HepG2 (cell line): Measurements from ENCODE around the gene SLC18A3. TPM values are rescaled to one million over a fixed set of nuclear protein-coding genes. Genes with fewer than 3 reads are reported as not detected.

ENCODE experiments used
- ATF1 ChIP-seq: IDR thresholded peaks from 2 replicates; pipeline ENCODE4 v1.6.1; 2016; ENCODE audit warnings: mild to moderate bottlenecking, control low read depth
- ATF6 ChIP-seq: sonication (generic); formaldehyde crosslinking; conservative IDR thresholded peaks from 2 replicates; pipeline ENCODE4 v1.4.0; 2020; ENCODE audit warnings: missing genetic modification reagents
- FLYWCH1 ChIP-seq: sonication (generic); formaldehyde crosslinking; IDR thresholded peaks from 2 replicates; pipeline ENCODE4 v1.8.1; 2023; ENCODE audit warnings: mild to moderate bottlenecking, missing genetic modification reagents
- HNF1B ChIP-seq: sonication (generic); formaldehyde crosslinking; IDR thresholded peaks from 2 replicates; pipeline ENCODE4 v1.5.1; 2020; ENCODE audit warnings: mild to moderate bottlenecking, moderate library complexity, missing genetic modification reagents
- HOMEZ ChIP-seq: IDR thresholded peaks from 2 replicates; pipeline ENCODE4 v1.6.1; 2016; ENCODE audit warnings: low read depth
- KMT2A ChIP-seq: sonication (generic); formaldehyde crosslinking; IDR thresholded peaks from 2 replicates; pipeline ENCODE4 v1.4.0; 2020; ENCODE audit warnings: missing genetic modification reagents
- PLSCR1 ChIP-seq: sonication (generic); formaldehyde crosslinking; IDR thresholded peaks from 2 replicates; pipeline ENCODE4 v1.5.0; 2020; ENCODE audit warnings: missing genetic modification reagents, mild to moderate bottlenecking, borderline replicate concordance
- PREB ChIP-seq: sonication (generic); formaldehyde crosslinking; IDR thresholded peaks from 2 replicates; pipeline ENCODE4 v1.4.0; 2020; ENCODE audit warnings: missing genetic modification reagents
- ZBTB3 ChIP-seq: sonication (generic); formaldehyde crosslinking; IDR thresholded peaks from 2 replicates; pipeline ENCODE4 v1.4.0; 2020; ENCODE audit warnings: low read depth, mild to moderate bottlenecking, moderate library complexity, missing genetic modification reagents, borderline replicate concordance
- ZMYM4 ChIP-seq: sonication (generic); formaldehyde crosslinking; IDR thresholded peaks from 2 replicates; pipeline ENCODE4 v1.8.1; 2023; ENCODE audit warnings: mild to moderate bottlenecking, missing genetic modification reagents
- ZNF383 ChIP-seq: sonication (generic); formaldehyde crosslinking; IDR thresholded peaks from 2 replicates; pipeline ENCODE4 v1.4.0; 2020; ENCODE audit warnings: missing genetic modification reagents, mild to moderate bottlenecking, borderline replicate concordance
- polyA plus RNA-seq, 8 experiments: library from polyadenylated mRNA; depleted of rRNA in 3 of 8; stranded (reverse) in 7 of 8; unstranded in 1 of 8; fragments of >200 nt; fragmentation: Illumina TruSeq in 4 of 8; extraction: Trizol in 4 of 8; gene quantifications; 2 replicates each; pipeline versions ENCODE4 v1.2.1 to v1.2.3, GENCODE V29; 2011 to 2016; ENCODE audit warnings: low read depth in 4 of 8, missing spikeins in 1 of 8, mixed read lengths in 1 of 8; ENCODE audit not compliant: insufficient read depth in 1 of 8
- total RNA-seq, 5 experiments: library from RNA; depleted of rRNA; stranded (reverse); fragments of >200 nt; fragmentation: Illumina TruSeq; extraction: Trizol; gene quantifications; 2 replicates each; pipeline ENCODE4 v1.2.3, GENCODE V29; 2016; ENCODE audit warnings: low read depth in 1 of 5

The SLC18A3 gene
- total and polyA plus RNA-seq, 2 of the 13 experiments (the other 11 are each of a cell fraction or from before 2014, with no cell fraction given), result not detected

GRCh38 chr10:49620286-49620810, 10.2 kb downstream of the SLC18A3 start (continued):
- no peak for TF ChIP-seq HOMEZ (CRISPR knock-in tag)
- TF ChIP-seq HNF1B, result no peak
- no peak for TF ChIP-seq PLSCR1 (CRISPR knock-in tag)
- no peak for TF ChIP-seq KMT2A (CRISPR knock-in tag)
- TF ChIP-seq FLYWCH1 (CRISPR knock-in tag), result no peak
- no peak for TF ChIP-seq ZMYM4 (CRISPR knock-in tag)
- TF ChIP-seq ZBTB3, result no peak
- TF ChIP-seq PREB (CRISPR knock-in tag), result no peak
- no peak for TF ChIP-seq ATF1 (CRISPR knock-in tag)
- TF ChIP-seq ATF6 (CRISPR knock-in tag), result no peak
- no peak for TF ChIP-seq ZNF383 (CRISPR knock-in tag)
